Cardiac fibroblast (primary cell): ENCODE data around the gene CAMSAP1.

Source experiments
- DNase-seq, 2 donors: peaks; one replicate each; pipeline versions ENCODE4 v3.0.0 to v3.0.0-alpha.2; 2010; ENCODE audit warnings: low read depth in 2 of 2
- H3K4me3 ChIP-seq, 2 donors: replicated peaks in 1 of 2; 1 replicate in 1 of 2; 2 replicates in 1 of 2; pipeline ENCODE4 v1.5.1; 2011; ENCODE audit warnings: low read depth in 2 of 2, low read length in 2 of 2, mild to moderate bottlenecking in 2 of 2, moderate library complexity in 1 of 2
- TF ChIP-seq, protein P1 (sequence below): IDR thresholded peaks from one replicate; pipeline ENCODE4 v1.5.1; 2011; ENCODE audit warnings: low read depth, mild to moderate bottlenecking, low read length, inconsistent platforms

CAMSAP1 gene

DNA sequence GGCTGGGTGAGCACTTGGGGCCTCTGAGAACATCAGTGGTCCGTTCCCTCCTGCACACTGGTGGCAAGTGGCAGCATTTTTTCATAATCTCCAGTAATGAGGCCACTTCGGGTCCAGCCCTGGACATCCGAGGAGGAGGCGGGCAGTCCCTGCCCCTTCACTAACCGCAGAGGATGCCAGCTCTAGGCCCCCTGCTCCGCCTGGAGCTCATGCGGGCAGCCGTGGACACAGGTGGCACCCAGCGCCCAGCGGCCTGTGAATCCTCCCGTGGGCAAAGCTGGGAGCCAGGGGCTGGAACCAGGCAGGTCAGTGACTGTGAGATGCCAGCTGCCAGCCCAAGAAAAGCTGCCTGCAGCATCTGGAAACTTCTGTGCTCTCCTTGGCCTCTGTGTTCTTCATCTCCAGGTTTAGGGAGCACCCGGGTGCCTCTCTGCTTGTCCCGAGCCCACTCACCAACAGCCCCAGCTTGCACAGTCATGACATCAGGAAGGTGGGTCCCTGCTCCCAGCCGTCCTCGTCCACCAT lies 112.9 kb downstream of the CAMSAP1 start:
- no peak for DNase-seq
- TF ChIP-seq, protein P1, sequence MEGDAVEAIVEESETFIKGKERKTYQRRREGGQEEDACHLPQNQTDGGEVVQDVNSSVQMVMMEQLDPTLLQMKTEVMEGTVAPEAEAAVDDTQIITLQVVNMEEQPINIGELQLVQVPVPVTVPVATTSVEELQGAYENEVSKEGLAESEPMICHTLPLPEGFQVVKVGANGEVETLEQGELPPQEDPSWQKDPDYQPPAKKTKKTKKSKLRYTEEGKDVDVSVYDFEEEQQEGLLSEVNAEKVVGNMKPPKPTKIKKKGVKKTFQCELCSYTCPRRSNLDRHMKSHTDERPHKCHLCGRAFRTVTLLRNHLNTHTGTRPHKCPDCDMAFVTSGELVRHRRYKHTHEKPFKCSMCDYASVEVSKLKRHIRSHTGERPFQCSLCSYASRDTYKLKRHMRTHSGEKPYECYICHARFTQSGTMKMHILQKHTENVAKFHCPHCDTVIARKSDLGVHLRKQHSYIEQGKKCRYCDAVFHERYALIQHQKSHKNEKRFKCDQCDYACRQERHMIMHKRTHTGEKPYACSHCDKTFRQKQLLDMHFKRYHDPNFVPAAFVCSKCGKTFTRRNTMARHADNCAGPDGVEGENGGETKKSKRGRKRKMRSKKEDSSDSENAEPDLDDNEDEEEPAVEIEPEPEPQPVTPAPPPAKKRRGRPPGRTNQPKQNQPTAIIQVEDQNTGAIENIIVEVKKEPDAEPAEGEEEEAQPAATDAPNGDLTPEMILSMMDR: no peak
- H3K4me3 ChIP-seq: no peak overlapping the region

- DNase-seq: no peak
- no peak overlapping the region for H3K4me3 ChIP-seq
- TF ChIP-seq, protein P1: no peak
Observed at GRCh38 chr9:135794057-135794335, 113.3 kb downstream of the CAMSAP1 start.

GRCh38 chr9:135793221-135794056 lies 113.9 kb downstream of the CAMSAP1 start:
- H3K4me3 ChIP-seq: no peak overlapping the region
- no peak for DNase-seq
- TF ChIP-seq, protein P1: no peak

DNA sequence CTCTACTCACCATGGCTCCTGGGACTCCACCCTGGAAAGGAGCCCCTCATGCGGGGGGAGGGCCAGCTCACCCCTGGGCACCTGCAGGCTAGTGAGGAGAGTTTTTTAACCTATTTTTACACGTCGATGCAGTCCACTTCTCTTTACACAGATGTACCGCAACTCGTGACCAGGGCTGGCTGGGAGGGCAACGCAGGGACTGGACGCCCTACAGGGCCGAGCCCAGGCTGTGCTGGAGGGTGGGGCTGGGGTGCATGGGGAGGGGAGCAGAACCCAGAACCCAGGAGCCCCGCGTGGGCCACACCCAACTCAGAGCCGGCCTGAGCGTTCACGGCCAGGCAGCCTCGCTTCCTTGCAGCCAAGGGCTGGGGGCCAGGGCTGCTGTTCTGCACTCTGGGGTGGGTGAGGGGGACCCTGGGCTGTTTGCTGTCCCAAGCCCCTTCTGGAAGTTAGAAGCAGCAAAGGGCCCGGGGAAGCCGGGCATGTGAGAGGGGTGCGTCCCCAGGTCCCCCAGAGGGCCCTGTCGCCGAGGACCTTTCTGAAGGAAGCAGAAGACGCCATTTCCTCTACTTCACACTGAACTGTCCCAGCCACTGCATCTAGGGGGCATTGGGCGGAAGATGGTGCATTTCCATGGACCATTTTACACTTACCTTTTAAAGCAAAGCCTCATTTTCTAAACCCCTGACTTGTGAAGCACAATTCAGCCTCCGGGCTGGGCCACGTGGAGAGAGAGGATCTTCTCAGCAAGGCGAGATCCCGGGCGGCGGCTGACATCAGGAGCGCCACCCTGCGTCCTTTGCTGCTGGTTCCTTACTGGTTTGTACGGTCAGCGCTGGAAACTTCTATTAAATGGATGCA lies 114.8 kb downstream of the CAMSAP1 start:
- no peak overlapping the region for H3K4me3 ChIP-seq
- no peak for DNase-seq
- TF ChIP-seq, protein P1: no peak

DNA sequence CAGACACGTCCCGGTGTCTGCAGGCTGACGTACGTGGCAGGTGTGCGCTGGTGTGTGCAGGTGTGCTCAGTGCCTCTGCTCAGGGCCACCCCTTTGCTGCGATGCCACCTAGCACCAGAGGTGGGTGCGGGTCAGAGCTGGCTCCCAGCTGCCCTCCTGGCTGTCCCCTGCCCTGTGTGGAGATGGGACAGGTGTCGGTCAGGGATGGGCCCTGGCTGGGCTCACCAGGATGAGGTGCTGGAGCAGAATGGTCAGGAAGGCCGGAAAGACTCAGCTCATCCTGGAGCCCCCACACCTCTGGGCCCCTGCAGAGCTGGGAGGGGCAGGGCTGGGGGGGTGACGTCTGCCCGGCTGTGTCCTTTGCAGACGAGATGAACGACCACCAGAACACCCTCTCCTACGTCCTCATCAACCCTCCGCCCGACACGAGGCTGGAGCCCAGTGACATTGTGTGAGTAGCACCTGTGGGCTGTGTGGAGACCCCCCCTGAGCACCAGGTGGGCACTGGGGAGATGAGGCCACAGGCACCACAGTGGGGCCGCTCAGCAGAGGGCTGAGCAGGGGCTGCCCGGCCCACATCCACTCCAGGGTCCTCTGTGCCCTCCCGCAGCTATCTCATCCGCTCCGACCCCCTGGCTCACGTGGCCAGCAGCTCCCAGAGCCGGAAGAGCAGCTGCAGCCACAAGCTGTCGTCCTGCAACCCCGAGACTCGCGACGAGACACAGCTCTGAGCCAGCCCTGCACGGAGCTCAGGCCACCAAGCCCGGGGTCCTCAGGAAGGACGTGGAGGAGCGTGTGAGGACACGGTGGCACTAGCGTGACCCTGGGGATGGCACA lies 115.7 kb downstream of the CAMSAP1 start:
- no peak for DNase-seq
- TF ChIP-seq, protein P1: no peak
- H3K4me3 ChIP-seq: no peak overlapping the region

- DNase-seq: no peak
- TF ChIP-seq, protein P1: no peak
- H3K4me3 ChIP-seq: no peak overlapping the region
Observed at GRCh38 chr9:135790850-135791249, 116.5 kb downstream of the CAMSAP1 start.
